ENCODE data around the gene OLFM1.
"Not testable (repeated sequence)": the region's sequence is repeated elsewhere in the genome, so short reads cannot be mapped to it uniquely, and the experiment has no call there.

The OLFM1 gene

DNA sequence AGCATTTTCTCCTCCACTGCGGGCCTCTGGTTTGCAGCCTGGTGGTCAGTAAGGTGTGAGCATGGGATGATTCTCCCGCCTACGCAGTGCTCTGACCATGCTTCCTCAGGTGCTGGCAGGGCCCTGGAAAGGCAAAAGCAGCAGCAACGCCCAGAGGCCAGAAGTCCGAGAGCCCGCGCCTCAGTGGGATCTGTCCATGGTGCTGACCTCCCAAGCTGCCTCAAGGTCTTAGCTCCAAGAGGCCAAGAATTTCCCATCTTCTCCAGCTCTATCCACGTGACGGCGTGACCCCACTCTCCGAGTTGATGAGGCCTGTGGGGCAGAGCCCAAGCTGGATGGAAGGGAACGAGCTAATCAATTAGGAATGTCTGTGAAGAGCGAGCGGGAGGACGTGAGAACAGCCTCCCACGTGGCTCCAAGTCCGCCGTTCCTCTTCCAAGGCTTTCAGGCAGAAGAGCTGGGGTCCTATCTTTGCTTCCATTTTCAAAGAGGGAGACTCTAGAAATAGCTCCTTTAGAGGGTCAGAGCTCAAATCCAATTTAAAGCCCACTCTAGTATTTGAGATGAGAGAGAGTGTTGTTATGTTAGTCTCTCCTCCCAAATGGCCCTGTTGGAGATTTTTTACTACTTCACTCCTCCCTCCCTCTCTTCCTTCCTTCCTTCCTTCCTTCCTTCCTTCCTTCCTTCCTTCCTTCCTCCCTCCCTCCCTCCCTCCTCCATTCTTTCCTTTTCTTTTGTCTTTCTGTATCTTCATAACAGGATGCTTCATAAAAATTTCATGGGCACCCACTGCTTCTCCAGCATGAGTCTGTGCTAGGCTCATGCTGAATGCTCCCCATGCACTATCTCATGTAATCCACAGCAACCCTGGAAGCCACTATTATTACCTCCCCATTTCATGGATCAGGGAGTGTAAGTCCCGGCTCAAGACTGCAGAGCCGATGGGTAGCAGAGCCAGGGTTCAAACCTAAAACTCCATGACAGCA is 69.3 kb downstream of the OLFM1 start:
- peak in 1 of 2 donors; percentile 2 for DNase-seq

DNA sequence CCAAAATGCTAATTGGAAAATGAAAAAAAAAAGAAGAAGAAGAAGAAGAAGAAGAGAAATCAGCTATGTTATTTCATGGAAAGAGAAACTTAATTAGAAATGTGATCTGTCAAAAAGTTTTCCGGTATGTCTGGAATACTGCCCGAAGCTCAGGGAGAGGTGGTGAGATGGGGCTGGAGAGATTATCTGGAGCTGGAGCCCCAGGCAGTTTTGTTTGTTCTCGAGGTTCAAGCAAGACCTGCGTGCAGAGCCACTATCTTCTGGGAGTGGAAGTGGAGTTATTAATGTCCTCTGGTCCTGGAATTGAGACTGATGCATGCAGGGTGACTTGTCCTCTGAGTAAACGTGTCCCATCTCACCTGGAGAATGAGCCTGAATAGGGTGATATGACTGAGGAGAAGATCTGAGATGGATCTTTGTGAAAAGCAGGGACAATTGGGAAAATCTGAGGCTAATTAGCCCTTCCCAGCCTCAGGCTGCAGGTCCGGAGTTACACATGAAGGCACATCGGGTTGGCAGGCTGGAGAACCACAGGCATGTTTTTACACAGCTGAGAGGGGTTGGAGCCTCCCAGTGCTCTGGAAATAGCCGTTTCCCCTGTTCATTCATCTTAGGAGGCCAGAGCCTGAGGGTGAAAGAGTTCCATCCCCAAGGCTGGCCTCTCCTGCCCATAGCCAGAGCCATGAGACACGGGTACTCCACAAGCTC is 70.5 kb downstream of the OLFM1 start:
- no peak for DNase-seq

DNA sequence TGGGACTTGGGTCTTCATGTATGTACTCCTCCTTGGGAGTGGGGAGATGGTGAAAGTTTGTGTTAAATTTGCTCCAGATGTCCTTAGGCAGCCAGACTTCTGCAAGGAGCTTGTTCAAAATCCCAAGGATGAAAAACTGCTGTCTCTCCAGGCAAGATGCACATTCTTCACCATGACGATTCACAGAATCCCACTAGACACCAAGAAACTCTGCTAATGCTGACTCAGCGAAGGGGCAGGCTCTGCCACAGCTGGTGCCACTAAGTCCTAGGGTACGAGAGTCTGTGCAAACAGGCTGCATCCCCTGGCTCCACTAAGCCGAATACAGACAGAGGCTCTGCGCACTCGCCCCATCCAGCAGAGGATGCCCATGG is 71.1 kb downstream of the OLFM1 start:
- no peak for DNase-seq

DNA sequence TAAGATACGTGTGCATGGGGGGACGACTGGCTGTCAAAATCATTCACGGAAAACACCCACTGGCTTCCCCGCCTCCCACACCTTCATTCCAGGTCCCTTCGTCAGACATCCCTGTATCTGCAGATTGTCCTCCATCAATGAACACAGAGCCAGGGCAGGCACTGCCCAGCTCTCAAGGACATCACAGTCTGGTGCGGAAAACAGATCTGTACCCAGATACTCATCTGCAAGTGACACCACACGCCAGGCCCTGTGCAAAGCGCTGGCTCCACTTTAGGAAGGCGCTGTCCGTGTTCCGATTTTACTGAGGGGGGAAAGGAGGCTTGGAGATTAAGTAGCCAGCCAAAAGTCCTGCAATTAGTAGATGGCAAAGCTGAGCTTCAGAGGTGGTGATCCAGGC is 72.3 kb downstream of the OLFM1 start:
- DNase-seq, result no peak

DNA sequence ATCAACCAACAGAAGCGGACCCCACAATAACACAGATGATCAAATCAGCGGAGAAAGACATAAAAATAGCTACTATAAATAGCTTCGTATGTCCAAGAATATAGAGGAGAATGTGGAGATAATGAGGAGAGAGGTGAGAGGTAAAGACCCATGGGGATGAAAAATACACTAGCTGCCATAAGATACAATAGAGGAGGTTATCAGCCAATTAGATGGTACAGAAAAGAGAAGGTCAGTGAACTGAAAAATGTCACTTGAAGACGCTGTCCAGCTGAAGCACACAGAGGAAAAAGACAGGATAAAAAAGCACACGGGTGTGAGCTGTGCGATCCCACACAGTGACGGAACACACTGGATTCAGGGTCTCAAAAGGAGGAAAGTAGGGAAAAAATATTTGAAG is 73.4 kb downstream of the OLFM1 start:
- DNase-seq, result no peak

DNA sequence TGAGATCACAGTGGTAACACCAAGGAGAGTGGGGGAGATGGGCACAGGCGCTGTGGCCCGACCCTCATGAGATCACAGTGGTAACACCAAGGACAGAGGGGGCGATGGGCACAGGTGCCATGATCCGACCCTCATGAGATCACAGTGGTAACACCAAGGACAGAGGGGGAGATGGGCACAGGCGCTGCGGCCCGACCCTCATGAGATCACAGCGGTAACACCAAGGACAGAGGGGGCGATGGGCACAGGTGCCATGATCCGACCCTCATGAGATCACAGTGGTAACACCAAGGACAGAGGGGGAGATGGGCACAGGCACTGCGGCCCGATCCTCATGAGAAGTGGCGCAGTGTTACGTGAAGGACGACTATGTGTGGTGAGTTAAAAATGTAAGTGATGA is 75.1 kb downstream of the OLFM1 start:
- not testable (repeated sequence) for DNase-seq

DNA sequence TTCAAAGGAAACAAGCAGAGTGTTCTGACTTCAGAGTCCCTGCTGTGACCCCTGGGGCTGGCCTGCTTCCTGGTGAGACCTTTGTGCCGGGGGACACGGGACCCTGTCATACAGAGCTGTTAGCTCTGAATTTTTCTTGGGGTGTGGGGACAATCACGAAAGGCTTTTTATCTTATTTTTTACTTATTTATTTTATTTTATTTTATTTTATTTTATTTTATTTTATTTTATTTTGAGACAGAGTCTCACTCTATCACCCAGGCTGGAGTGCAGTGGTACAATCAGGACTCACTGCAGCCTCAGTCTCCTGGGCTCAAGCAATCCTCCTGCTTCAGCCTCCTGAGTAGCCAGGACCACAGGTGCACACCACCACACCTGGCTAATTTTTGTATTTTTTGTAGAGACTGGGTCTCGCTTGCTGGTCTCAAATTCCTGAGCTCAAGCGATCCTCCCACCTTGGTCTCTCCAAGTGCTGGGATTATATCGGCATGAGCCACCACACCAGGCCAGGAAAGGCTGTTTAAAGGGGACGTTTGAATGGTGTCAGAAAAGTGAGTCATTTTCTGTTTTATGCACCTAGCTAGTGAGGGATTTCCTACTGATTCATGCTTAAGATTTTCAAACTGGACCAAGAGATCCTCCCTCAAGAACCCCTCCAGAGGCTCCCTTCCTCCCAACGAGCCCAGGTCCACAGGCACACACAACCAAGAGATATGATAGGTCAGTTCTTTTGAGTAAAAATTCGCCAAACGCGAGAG is 75.7 kb downstream of the OLFM1 start:
- no peak for DNase-seq

DNA sequence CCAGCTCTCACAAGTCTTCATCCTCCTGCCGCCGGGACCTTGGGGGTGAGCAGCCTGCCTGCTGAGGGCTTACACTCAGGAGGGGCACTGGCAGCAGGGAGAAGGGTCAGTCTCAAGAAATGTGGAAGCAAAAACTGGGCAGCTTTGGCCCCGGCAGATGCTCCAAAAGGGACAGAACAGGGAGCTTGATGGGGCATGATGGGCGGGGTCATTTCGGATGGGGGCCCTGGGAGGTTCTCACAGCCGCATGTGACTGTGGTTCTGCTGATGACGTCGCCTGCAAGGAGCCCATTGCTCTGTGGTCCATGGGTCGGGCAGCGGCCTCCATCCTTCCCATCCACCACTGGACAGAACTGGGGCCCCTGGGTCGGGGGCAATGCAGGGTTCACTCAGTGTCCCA is 76.6 kb downstream of the OLFM1 start:
- DNase-seq, result no peak

DNA sequence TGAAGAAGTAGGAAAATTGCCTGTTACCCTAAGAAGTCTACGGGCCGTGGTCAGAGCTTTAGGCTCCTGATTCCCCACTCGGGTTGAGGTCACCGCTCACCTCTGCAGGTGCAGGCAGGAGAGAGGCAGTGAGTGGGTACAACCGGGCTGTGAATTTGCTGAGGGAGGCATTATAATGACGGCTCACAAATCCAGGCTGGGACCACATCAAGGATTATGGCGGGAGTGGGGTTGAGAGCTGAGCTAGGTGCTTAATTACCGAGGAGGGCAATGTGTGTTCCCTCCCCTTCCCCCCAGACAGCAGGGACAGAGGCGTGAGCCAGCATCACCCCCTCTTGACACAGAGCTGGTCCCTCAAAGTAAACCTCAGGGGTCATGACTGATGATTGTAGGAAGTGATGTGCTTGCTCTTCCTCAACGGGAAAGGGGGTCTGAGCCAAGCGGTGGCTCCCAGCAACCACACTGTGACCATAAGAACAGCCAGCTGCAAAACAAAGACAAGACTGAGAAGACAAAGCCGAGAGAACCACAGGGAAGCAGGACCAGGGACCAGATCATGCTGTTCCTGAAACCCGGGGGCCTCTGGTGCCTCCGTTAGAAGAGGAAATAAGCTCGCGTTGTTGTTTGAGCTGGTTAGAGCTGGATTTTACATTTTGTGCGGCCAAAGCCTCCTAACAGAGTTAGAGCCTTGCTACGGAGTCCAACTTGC is 77.7 kb downstream of the OLFM1 start:
- DNase-seq, result no peak

DNA sequence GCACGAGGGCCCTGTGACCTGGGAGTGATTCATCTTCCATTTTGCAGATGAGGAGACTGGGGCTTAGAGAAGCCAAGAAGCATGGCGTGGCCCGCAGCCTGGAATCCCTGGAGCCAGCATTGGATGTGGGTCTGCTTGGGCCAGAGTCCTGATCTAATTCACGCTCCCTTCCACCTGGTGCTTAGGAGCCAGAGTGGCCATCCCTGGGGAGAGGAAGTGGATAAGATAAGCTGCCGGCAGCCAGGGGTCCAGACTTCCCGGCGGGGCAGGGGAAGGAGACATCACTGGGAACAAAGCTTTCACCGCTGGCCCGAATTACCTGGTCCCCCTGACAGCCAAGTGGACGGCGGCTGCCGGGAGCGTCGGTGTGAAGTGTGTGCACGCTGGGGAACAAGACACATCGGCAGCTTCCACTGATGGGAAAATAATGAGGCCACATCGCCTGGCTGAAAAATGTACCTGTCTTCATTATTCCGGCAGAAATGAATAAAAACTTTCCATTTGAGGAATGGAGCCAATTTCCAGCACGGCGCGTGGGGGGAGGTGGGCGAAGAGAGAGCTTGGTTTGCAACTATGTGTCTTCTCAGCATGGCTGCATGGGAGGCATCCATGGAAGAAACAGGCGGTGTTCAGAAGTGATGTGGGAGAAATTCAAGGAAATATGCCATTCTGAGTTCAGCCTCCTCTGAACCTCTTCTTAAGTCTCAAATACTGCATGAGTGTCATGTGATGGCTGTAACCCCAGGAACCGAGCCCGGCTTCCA is 78.5 kb downstream of the OLFM1 start:
- DNase-seq, result no peak

DNA sequence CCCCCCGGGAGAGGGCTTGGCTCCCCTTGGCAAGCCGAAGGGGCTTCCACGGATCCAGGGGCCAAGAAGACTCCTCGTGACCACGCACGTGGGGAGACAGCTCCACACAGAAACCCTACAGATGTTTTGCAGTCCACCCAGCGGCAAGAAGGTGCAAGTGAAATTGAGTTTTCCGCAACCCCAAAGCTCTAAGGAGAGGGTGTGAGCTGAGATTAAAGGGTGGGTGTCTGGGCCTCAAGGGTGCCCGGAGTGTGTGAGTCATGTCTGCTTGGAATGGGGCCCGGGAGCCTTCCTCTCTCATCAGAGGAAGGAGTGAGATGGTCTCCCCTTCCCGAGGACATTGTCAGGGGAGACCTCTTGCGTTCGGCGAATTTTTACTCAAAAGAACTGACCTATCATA is 79.1 kb downstream of the OLFM1 start:
- DNase-seq, result no peak

DNA sequence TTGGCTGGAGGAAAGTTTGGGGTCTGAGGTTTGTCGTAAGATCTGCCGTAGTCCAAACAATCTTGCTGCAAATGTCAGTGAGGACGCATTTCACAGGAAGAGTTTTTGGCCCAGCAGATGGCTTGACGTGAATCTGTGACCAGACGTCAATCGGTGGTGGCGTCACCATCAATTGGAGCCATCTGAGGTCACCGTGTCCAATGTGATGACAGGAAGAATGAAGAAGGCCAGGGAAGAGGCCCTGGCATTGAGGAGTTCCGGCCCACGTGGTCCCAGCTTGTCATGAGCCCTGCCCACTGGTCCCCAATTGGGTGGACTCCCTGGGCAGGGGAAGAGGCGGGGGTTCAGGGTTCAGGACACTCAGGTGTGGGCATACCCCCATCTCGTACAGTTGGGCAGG is 79.9 kb downstream of the OLFM1 start:
- DNase-seq, result no peak

DNA sequence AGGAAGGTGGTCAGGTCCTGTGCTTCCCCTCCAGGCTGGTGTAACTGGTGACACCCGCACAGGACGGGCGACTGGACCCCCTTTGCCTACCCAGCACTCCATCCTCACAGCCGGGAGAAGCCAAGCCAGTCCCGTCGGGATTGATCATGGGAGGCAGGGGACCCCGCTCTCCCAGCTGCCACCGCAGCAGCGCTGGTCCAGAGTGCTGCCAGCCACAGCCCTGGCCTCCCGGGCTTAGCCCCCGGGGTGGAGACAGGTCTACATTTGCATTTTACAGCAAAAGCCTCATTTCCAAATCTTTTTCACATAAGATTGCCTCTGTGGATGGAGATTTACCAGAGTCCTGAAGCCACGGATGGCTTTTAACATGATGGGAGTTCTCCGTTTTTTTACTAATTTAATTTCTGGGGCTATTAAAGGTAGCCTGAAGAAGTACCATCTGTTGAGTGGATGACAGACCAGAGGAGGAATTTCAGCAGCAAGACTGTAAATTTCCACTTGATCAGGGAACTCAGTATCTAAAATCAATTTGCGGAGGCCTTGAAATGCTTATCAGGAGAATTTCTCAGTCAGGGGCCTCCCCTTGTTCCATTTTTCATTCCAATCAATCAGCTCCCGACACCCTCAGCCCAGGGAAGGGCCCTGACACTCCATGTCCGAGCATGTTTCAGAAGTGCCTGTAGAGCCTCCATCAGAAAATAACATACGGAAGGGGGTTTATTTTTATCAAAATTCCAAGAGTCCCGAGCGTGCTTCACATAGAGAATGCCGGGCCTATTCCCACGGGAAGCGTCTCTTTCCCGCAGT is 80.6 kb downstream of the OLFM1 start:
- no peak for DNase-seq

DNA sequence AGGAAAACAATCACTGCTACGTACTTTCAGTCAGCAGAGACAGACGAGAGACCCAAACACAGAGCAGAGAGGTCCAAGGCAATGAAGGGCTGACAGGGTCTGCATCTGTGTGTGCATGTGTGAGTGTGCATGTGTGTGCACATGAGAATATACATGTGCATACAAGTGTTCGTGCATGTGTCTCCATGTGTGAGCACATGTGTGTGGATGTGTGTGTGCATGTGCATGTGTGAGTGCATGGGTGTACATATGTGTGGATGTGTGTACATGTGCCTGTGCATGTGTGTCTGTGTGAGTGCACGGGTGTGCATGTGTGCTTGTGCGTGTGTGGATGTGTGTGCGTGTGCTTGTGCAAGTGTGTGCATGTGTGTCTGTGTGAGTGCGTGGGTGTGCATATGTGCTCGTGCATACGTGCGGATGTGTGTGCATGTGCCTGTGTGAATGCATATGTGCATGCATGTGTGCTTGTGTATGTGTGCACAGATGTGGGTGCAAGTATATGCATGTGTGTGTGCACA is 82.3 kb downstream of the OLFM1 start:
- no peak for DNase-seq

DNA sequence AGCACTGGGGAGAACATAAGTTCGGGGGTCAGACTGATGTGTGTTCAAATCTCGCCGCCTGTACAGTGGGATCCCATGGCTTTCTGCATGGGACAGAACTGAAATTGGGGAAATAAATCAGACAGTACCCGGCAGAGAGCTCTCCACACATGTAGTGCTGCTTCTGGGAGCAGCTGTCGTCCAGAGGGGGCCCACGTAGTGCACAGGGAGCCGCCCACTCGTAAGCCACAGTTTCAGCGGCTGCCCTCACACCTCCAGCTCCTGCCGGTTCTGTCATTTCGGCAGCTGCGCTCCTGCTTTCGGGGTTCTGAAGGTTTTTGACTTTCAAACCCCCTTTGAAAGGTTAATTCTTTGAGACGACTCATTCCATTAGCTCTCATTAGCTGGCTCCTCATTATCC is 83.1 kb downstream of the OLFM1 start:
- DNase-seq, result no peak
